SK-MEL-5 (cell line): ENCODE data around the gene SREBF2. TPM values are rescaled to one million over a fixed set of nuclear protein-coding genes. Genes with fewer than 3 reads are reported as not detected.
"Not testable (repeated sequence)": the region's sequence is repeated elsewhere in the genome, so short reads cannot be mapped to it uniquely, and the experiment has no call there.

Source experiments
- DNase-seq: peaks from one replicate; pipeline ENCODE4 v3.0.0-alpha.2; 2016; ENCODE audit warnings: low read depth, low spot score
- in situ Hi-C: cut with HindIII; loops from 2 replicates; pipeline ENCODE4 v1.10.0; 2016; ENCODE audit warnings: low sequenced_read_pairs, high pct_unique_total_duplicates, low pct_unique_long_range_greater_than_20kb
- total RNA-seq: library from RNA; depleted of rRNA; stranded (reverse); fragments of >200 nt; shearing (Covaris generic); gene quantifications from 2 replicates; pipeline ENCODE4 v1.2.3, GENCODE V29; 2014

The SREBF2 gene
- total RNA-seq, 1 experiment from 2014 or later: 61.7 TPM

DNA sequence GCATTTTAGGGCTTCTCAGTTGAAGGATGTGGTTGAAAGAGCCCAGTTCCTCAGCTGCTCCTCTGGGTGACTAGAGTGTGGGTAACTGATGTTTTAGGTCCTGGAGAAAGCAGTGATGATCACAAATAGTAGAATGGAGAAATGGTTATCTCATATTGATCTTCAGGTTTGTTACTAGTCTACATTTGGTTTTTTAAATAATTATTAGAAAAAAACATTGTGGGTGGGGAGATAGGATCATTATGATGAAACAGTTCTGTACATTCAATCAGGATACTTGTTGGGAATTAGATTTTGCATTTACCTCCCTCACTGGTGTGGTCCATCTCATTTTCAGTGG is 24.9 kb downstream of the SREBF2 start:
- in situ Hi-C loops: no loop called here
- no peak for DNase-seq

DNA sequence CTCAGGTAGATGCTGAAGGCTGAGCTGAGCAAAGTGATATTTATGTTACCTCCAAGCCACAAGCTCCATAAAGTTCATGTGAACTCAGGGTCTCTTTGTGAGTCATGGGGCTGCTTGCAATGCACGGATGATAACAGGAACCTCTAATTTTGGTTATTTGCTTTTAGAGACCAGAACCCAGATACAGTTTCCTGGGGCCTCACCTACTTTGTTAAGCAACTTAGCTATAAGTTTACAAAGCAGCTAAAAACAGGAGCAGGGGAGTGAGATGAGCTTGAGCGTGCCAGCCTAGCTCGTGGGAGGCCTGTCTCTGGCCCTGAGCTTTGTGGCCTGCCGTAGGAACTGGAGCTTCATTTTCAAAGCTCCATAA is 29.2 kb downstream of the SREBF2 start:
- no peak for DNase-seq
- in situ Hi-C loops: no loop called here

DNA sequence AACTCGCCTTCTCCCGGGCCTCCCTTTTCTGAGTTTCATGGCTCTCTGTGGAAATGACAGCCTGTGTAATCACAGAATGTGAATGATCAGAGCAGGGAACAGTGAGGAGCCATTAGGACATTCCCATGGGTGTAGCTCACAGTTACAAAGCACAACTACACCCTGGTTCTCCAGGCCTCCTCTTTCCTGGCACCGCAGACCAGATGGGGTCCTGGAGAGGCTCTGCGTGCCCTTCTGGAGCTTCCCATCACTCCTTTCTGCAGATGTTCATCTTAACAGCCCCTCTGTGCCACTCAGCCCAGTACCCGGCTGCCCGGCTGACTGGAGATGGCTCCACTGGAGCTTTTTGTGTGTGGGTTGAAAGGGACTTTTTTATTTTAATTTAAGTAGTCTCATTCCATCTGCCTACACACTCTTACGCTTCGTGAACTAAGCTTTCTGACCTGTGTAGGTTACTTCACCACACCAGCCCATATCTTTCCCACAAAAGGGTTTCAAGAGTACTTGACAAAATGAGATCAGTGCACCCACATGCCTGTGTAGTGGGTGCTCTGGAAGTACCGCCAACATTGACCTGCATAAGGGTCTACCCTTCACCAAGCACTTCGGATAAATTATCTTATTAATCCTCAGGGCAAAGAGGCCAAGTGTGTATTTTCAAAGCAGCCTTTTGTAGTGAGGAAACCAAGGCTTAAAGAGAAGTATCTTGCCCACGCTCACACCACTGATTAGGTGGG is 29.8 kb downstream of the SREBF2 start:
- in situ Hi-C loops: no loop called here
- DNase-seq: no peak

- in situ Hi-C loops: no loop called here
- DNase-seq: no peak
Observed at GRCh38 chr22:41863472-41863871, 30.6 kb downstream of the SREBF2 start.

DNA sequence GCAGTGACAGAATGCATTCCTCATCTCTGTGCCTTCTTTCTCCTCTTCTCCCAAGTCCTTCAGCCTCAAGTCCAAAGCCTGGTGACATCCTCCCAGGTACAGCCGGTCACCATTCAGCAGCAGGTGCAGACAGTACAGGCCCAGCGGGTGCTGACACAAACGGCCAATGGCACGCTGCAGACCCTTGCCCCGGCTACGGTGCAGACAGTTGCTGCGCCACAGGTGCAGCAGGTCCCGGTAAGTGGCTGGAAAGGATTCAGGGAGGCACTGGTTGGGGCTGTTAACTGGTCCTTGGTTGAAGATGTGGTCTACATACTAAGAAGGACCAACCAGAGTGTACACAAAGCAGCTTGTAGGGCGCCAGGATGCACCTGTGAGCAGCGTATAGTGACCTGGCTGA is 35.7 kb downstream of the SREBF2 start:
- no peak for DNase-seq
- in situ Hi-C loops: no loop called here

DNA sequence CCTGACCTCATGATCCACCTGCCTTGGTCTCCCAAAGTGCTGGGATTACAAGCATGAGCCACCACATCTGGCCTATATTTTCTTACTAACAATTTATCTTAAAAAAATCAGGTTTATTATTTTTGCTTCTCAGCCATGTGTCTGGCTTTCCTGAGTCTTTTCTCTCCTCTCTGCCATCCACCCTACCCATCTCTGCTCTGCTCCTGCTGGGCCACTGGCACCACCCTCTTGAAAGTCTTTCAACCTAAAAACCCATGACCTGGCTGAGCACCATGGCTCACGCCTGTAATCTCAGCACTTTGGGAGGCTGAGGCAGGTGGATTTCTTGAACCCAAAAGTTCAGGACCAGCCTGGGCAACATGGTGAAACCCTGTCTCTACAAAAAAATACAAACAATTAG is 37.2 kb downstream of the SREBF2 start:
- in situ Hi-C loops, DNase-seq: not testable (repeated sequence)

- no peak for DNase-seq
- in situ Hi-C loops: no loop called here
Observed at GRCh38 chr22:41870786-41871185, 37.9 kb downstream of the SREBF2 start.

- no peak for DNase-seq
- in situ Hi-C loops: no loop called here
Observed at GRCh38 chr22:41873391-41873790, 40.5 kb downstream of the SREBF2 start.

DNA sequence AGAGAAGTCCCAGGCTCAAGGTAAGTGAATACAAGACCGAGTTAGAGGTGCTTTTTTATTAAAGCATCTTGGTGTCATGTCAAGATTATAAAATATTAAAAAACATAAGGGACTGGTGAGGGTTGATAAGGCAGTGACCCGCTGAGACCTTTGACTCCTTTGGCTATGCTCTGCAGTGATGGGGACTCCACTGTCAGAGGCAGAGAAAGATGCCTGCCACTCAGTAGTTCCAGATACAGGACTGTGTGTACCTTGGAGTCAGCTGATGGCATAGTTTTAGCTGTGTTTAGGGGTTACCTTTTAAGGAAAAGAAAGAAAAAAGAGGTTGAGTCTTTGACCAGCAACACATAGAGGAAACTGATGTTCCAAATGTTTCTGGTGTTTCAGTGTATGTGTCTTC is 41.2 kb downstream of the SREBF2 start:
- in situ Hi-C loops: no loop called here
- DNase-seq: no peak

GRCh38 chr22:41875531-41876270 is 42.8 kb downstream of the SREBF2 start:
- in situ Hi-C loops: no loop called here
- DNase-seq: no peak

GRCh38 chr22:41876275-41876674 is 43.4 kb downstream of the SREBF2 start:
- in situ Hi-C loops: no loop called here
- no peak for DNase-seq

DNA sequence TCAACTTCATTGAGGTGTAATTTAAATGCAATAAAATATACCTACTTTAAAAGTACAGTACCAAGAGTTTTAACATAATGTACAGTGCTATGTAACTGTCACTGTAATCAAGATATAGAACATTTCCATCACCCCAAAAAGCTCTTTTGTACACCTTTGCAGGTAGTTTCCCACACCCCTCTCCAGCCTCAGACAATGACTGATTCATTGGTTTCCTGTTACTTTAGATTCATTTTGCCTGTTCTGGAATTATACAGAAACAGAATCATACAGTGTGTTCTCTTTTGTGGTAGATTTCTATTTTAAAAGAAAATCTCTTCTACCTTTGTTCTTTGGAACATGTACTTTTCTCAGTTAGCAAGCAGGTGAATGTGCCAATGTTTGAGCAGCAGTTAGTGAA is 43.8 kb downstream of the SREBF2 start:
- no peak for DNase-seq
- in situ Hi-C loops: no loop called here

GRCh38 chr22:41880653-41881052 is 47.7 kb downstream of the SREBF2 start:
- in situ Hi-C loops: no loop called here

DNA sequence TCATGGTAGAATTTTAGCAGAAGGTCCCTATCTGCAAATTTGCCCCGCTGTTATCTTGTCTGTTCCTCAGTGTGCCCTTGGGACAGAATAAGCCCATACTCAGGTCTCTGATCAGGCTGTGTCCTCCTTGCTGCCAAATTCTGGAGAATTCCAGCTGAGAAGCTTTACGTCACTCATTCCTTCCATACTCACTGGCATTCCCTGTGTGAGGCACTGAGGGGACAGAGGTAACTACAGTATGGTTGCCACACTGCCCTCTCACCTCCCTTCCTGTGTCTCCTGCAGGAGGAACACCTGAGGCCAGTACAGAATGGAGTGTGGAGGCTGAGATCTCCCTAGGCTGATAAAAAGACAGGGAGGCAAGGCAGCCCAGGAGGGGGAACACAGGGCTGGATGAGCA is 50.5 kb downstream of the SREBF2 start:
- in situ Hi-C loops: no loop called here
- DNase-seq: no peak

More at GRCh38 chr22:41880653-41881052, 47.7 kb downstream of the SREBF2 start:
- DNase-seq: no peak

- no peak for DNase-seq
- in situ Hi-C loops: no loop called here
Observed at GRCh38 chr22:41885116-41885515, 52.2 kb downstream of the SREBF2 start.

GRCh38 chr22:41885516-41885915 is 52.6 kb downstream of the SREBF2 start:
- no peak for DNase-seq
- in situ Hi-C loops: no loop called here

DNA sequence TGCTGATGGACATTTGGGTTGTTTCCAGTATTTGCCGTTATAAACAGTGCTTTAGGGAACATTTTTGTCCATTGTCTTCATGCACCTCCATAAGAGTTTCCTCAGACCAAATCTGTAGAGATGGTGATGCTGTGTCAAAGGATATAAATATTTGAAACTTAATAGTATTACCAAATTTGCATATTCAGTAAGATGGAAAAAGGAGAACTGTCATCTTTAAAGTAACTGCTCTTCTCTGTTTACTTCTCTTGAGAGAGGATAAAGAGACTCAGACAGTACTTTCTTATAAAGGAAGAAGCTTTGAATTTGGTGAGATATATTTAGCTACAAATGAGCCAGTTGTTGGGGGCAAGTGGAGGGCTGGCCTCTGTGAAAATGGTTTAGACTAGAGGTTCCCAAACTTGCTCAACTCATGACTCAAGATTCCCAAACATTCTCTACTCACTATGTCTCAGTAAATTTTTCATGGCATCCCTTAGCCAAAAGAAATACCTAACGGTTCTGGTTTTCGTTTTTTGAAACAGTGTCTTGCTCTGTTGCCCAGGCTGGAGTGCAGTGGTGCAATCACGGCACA is 55.8 kb downstream of the SREBF2 start:
- DNase-seq: no peak
- in situ Hi-C loops: no loop called here

DNA sequence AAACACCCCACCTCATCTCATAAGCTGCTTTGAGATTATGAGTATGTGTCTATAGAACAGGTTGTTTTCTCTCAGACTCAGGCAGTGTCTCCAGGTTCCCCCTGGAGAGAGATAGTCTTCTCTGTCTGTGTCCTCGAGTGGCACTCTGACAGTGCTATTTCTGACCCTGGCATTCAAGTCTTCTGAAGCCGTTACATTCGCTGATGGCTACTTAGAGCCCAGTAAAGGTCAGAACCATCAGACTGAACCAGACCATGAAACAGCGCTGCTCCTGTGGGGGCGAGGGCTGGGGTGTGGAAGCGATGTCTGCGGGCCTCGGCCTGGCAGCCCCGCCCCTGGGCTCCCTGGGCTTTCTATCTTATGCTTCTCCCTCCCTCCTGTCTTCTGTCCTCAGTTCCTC is 58.5 kb downstream of the SREBF2 start:
- no peak for DNase-seq
- in situ Hi-C loops: no loop called here

DNA sequence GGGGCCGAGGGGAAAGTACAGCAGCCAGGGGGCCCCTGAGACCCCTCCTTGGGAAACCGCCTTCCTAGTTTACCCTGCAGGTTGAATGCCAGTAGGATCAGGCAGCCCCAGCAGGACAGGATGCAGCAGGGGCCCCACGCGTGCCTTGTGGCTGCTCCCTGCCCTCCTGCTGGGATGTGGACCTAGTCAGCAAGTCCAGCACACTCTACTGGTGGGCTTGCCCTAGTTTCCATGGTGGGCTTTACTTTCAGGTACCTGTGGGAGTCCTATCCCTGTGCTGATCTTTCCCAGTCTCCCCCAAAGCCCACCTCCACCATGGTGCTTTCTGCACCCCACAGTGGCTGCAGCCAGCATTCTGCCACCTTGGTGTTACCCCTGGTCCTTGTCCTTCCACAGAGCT is 59.8 kb downstream of the SREBF2 start:
- DNase-seq: no peak
- in situ Hi-C loops: no loop called here
